GM12878 (cell line): Measurements from ENCODE around the gene SLC15A1. TPM values are rescaled to one million over a fixed set of nuclear protein-coding genes. Genes with fewer than 3 reads are reported as not detected.

ENCODE experiments used
- ATAC-seq: fragments of 200-7000 bp; cut with Tn5 transposase; 3 replicates; pipeline ENCODE4 v1.9.1; 2020; ENCODE audit warnings: mild to moderate bottlenecking, moderate library complexity
- BruUV-seq: library from RNA; stranded (reverse); fragments of 400-500 nt; replicated peaks from 2 replicates; lab custom pipeline; 2021; lab: Mats Ljungman, UMichigan
- CTCF ChIA-PET: fragments of 300-600 bp; sonication (Branson Sonifier 250); formaldehyde crosslinking; extraction: SDS; loops from one replicate; lab custom pipeline; 2021; ENCODE audit warnings: inconsistent platforms; lab: Yijun Ruan, JAX
- POLR2A ChIA-PET: fragments of 350-600 bp; formaldehyde crosslinking; extraction: SDS; loops from one replicate; lab custom pipeline; 2021; ENCODE audit warnings: inconsistent platforms; lab: Charles Lee
- RAD21 ChIA-PET: fragments of 300-600 bp; sonication (Branson Sonifier 250); formaldehyde crosslinking; loops from one replicate; lab custom pipeline; 2023; ENCODE audit warnings: antibody characterized with exemption; ENCODE audit not compliant: unreplicated experiment; lab: Charles Lee
- SMC1A ChIA-PET: fragments of 300-600 bp; sonication (Branson Sonifier 250); formaldehyde crosslinking; loops from one replicate; lab custom pipeline; 2023; ENCODE audit not compliant: unreplicated experiment, uncharacterized antibody; lab: Charles Lee
- DNase-seq: peaks from one replicate; pipeline ENCODE4 v3.0.0-alpha.2; 2011; ENCODE audit warnings: low read depth, low spot score
- FAIRE-seq: peaks from 3 replicates; lab custom pipeline; 2011; peaks lifted over from hg19 to GRCh38; lab: Jason Lieb, UNC
- H2AFZ ChIP-seq: 2 replicates; pipeline ENCODE4 v1.6.0; 2011; ENCODE audit warnings: low read depth, low read length, control low read depth; ENCODE audit not compliant: control insufficient read depth
- H3K27ac ChIP-seq: 2 replicates; pipeline ENCODE4 v1.5.1; 2011; ENCODE audit warnings: control low read depth; ENCODE audit not compliant: control insufficient read depth, insufficient read depth
- H3K27me3 ChIP-seq, 2 experiments: replicated peaks in 1 of 2; 2 replicates each; pipeline versions ENCODE4 v1.6.0 to v1.6.1; 2011; ENCODE audit warnings: low read length in 1 of 2; ENCODE audit not compliant: control insufficient read depth in 2 of 2, insufficient read depth in 2 of 2
- H3K36me3 ChIP-seq, 2 experiments: 2 replicates each; pipeline ENCODE4 v1.5.1; 2011; ENCODE audit warnings: low read length in 1 of 2; ENCODE audit not compliant: control insufficient read depth in 2 of 2, insufficient read depth in 2 of 2
- H3K4me1 ChIP-seq: 2 replicates; pipeline ENCODE4 v1.6.1; 2011; ENCODE audit warnings: mild to moderate bottlenecking, low read length, moderate library complexity, mixed read lengths; ENCODE audit not compliant: control insufficient read depth, insufficient read depth
- H3K4me2 ChIP-seq: 2 replicates; pipeline ENCODE4 v1.6.0; 2011; ENCODE audit warnings: control low read depth; ENCODE audit not compliant: control insufficient read depth, insufficient read depth
- H3K4me3 ChIP-seq: fragments of 200-600 bp; sonication (generic); 2 replicates; pipeline ENCODE4 v1.5.1; 2016
- H3K79me2 ChIP-seq: 2 replicates; pipeline ENCODE4 v1.6.0; 2011; ENCODE audit warnings: low read length; ENCODE audit not compliant: control insufficient read depth, insufficient read depth
- H3K9ac ChIP-seq: 2 replicates; pipeline ENCODE4 v1.8.0; 2011; ENCODE audit warnings: low read length, control low read depth, mixed read lengths; ENCODE audit not compliant: control insufficient read depth, insufficient read depth
- H3K9me3 ChIP-seq: replicated peaks from 3 replicates; pipeline ENCODE4 v1.5.1; 2011; ENCODE audit warnings: mild to moderate bottlenecking, low read length; ENCODE audit not compliant: control insufficient read depth, insufficient read depth
- H4K20me1 ChIP-seq: 2 replicates; pipeline ENCODE4 v1.6.0; 2011; ENCODE audit not compliant: control insufficient read depth, insufficient read depth
- BMI1 ChIP-seq: fragments of 450-650 bp; IDR thresholded peaks from 2 replicates; pipeline ENCODE4 v1.6.1; 2016; ENCODE audit warnings: mild to moderate bottlenecking, moderate library complexity, borderline replicate concordance
- CBFB ChIP-seq: IDR thresholded peaks from 2 replicates; pipeline ENCODE4 v1.6.1; 2016; ENCODE audit warnings: antibody characterized with exemption, low read depth
- CEBPB ChIP-seq, 2 experiments: fragments of 150-350 bp in 1 of 2; IDR thresholded peaks; 2 replicates each; pipeline ENCODE4 v1.6.1; 2012 to 2014; ENCODE audit warnings: low read depth in 2 of 2, low read length in 2 of 2, borderline replicate concordance in 1 of 2, inconsistent platforms in 1 of 2
- CREB1 ChIP-seq: IDR thresholded peaks from 2 replicates; pipeline ENCODE4 v1.6.1; 2012; ENCODE audit warnings: low read depth, mild to moderate bottlenecking, inconsistent platforms
- DPF2 ChIP-seq: fragments of 450-650 bp; IDR thresholded peaks from 2 replicates; pipeline ENCODE4 v1.6.1; 2017; ENCODE audit warnings: mild to moderate bottlenecking
- EGR1 ChIP-seq, 2 experiments: IDR thresholded peaks; 1 replicate in 1 of 2; 2 replicates in 1 of 2; pipeline ENCODE4 v1.6.1; 2011 to 2012; ENCODE audit warnings: low read depth in 2 of 2, low read length in 2 of 2, borderline replicate concordance in 1 of 2, mild to moderate bottlenecking in 1 of 2, moderate library complexity in 1 of 2
- ESRRA ChIP-seq: IDR thresholded peaks from 2 replicates; pipeline ENCODE4 v1.6.1; 2012; ENCODE audit warnings: mild to moderate bottlenecking, low read length, improper control_type of control experiment
- ETV6 ChIP-seq, 2 experiments: fragments of 450-650 bp in 1 of 2; IDR thresholded peaks in 1 of 2; conservative IDR thresholded peaks in 1 of 2; 2 replicates each; pipeline ENCODE4 v1.6.1; 2014; ENCODE audit warnings: antibody characterized with exemption in 1 of 2, borderline replicate concordance in 1 of 2, low read depth in 1 of 2, mild to moderate bottlenecking in 1 of 2, moderate library complexity in 1 of 2
- FOXK2 ChIP-seq: fragments of 450-650 bp; IDR thresholded peaks from 2 replicates; pipeline ENCODE4 v1.6.1; 2017; ENCODE audit warnings: mild to moderate bottlenecking, moderate library complexity
- PML ChIP-seq: IDR thresholded peaks from 2 replicates; pipeline ENCODE4 v1.6.1; 2012; ENCODE audit warnings: low read length, inconsistent platforms
- TCF7 ChIP-seq: IDR thresholded peaks from 2 replicates; pipeline ENCODE4 v1.6.1; 2014; ENCODE audit warnings: antibody characterized with exemption, borderline replicate concordance
- ZNF274 ChIP-seq: IDR thresholded peaks from one replicate; pipeline ENCODE4 v1.8.0; 2011; ENCODE audit not compliant: insufficient read length, insufficient read depth
- WGBS: methylation state at CpG from one replicate; pipeline ENCODE4 v1.1.6; 2016; ENCODE audit warnings: low lambda C conversion rate; ENCODE audit not compliant: insufficient replicate concordance, insufficient coverage; ENCODE audit errors: missing lambda C conversion rate; 5-methylcytosine and 5-hydroxymethylcytosine counted together
- in situ Hi-C: fragments of 300-500 bp; cut with MboI; formaldehyde crosslinking; loops from 9 replicates; pipeline ENCODE4 v1.14.3; 2018; ENCODE audit warnings: mixed read lengths
- intact Hi-C: fragments of 100-400 bp; cut with micrococcal nuclease; formaldehyde crosslinking; loops from one replicate; pipeline ENCODE4 v1.14.2; 2022; ENCODE audit not compliant: unreplicated experiment
- polyA plus RNA-seq, 11 experiments: library from polyadenylated mRNA; depleted of rRNA in 4 of 11; unstranded in 6 of 11; stranded (reverse) in 5 of 11; fragments of >200 nt; fragmentation: Nextera tagmentation in 4 of 11; fragmentation: Illumina TruSeq in 1 of 11; extraction: Ambion mirVana in 4 of 11; extraction: Trizol in 1 of 11; gene quantifications; 1 replicate in 1 of 11; 2 replicates in 10 of 11; pipeline versions ENCODE4 v1.2.1 to v1.2.3, GENCODE V29; 2011 to 2016; ENCODE audit warnings: inconsistent platforms in 2 of 11, missing spikeins in 2 of 11, low read depth in 1 of 11
- total RNA-seq, 4 experiments: library from RNA; depleted of rRNA in 3 of 4; stranded (reverse); fragments of >200 nt in 3 of 4; fragmentation: Illumina TruSeq in 1 of 4; extraction: Trizol in 1 of 4; gene quantifications; 2 replicates each; pipeline versions ENCODE4 v1.2.1 to v1.2.3, GENCODE V29; 2013 to 2021
- TF ChIP-seq, protein P1 (sequence below): IDR thresholded peaks from 2 replicates; pipeline ENCODE4 v1.6.1; 2012; ENCODE audit warnings: mild to moderate bottlenecking, low read depth, low read length

Gene SLC15A1
- total and polyA plus RNA-seq, 10 of the 15 experiments (the other 5 are each of a cell fraction or from before 2014, with no cell fraction given), result not detected

DNA sequence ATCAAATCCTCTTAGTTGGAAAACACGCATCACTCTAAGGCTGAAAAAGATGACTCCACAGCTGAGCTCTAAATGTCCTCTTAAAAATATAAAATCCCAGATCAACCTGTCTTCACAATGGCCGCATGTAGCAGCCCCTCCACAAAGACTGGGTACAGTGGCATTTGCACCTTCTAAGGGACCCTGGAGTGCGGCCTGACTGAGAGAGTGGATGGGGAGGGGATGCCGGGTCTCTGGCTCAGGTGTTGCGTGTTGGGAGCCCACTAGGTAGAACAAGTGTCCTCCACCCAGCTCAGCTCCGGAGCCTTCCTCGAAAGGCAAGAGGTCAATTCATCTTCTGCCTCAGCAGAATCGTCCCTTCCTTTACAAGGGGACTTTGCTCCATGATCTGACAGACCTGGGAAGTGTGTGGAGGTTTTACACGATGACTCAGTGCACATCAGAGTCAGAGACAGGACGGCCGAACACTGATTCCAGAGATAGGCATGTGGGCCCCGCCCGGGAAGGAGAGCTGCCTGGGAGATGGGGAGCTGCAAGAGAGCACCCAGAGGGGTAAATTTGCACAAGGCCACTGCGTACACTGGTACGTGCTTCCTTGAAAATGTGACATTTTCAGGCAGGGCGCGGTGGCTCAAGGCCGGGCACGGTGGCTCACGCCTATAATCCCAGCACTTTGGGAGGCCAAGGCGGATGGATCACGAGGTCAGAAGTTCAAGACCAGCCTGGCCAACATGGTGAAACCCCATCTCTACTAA lies 23.5 kb upstream of the SLC15A1 start:
- H3K27ac ChIP-seq, result no peak overlapping the region
- no peaks in the 10 kb centered on the region for H3K79me2 ChIP-seq
- ChIA-PET RAD21 (no interaction called here), POLR2A (no interaction called here), SMC1A (no interaction called here), CTCF (no interaction called here)
- no peaks in the 10 kb centered on the region for H3K4me1 ChIP-seq
- no peak overlapping the region for H3K9ac ChIP-seq
- H4K20me1 ChIP-seq, result no peaks in the 10 kb centered on the region
- in situ Hi-C loops, result no loop called here
- no peaks in the 10 kb centered on the region for H3K9me3 ChIP-seq
- BruUV-seq, result no TSS peak
- DNase-seq, result no peak
- H3K36me3 ChIP-seq, result no peaks in the 10 kb centered on the region
- H2AFZ ChIP-seq, result no peak overlapping the region
- no peak overlapping the region for H3K4me2 ChIP-seq
- no peak overlapping the region for H3K4me3 ChIP-seq
- intact Hi-C loops, result no loop called here
- TF ChIP-seq PML (no peak), CBFB (no peak), CEBPB (IDR thresholded peaks at IDR 0.05; ENCODE audit: borderline replicate concordance in 1 of 2, low read depth in 2 of 2, low read length in 2 of 2) (no peak), ESRRA (no peak), BMI1 (no peak), FOXK2 (no peak), TCF7 (no peak), DPF2 (no peak), ETV6 (conservative IDR thresholded peaks at IDR 0.05 in 1 of 2, IDR thresholded peaks at IDR 0.05 in 1 of 2; ENCODE audit: borderline replicate concordance in 1 of 2, low read depth in 1 of 2) (no peak), CREB1 (no peak), EGR1 (IDR thresholded peaks at IDR 0.05; ENCODE audit: borderline replicate concordance in 1 of 2, low read depth in 2 of 2, low read length in 2 of 2) (no peak), ZNF274 (no peak)
- TF ChIP-seq, protein P1, sequence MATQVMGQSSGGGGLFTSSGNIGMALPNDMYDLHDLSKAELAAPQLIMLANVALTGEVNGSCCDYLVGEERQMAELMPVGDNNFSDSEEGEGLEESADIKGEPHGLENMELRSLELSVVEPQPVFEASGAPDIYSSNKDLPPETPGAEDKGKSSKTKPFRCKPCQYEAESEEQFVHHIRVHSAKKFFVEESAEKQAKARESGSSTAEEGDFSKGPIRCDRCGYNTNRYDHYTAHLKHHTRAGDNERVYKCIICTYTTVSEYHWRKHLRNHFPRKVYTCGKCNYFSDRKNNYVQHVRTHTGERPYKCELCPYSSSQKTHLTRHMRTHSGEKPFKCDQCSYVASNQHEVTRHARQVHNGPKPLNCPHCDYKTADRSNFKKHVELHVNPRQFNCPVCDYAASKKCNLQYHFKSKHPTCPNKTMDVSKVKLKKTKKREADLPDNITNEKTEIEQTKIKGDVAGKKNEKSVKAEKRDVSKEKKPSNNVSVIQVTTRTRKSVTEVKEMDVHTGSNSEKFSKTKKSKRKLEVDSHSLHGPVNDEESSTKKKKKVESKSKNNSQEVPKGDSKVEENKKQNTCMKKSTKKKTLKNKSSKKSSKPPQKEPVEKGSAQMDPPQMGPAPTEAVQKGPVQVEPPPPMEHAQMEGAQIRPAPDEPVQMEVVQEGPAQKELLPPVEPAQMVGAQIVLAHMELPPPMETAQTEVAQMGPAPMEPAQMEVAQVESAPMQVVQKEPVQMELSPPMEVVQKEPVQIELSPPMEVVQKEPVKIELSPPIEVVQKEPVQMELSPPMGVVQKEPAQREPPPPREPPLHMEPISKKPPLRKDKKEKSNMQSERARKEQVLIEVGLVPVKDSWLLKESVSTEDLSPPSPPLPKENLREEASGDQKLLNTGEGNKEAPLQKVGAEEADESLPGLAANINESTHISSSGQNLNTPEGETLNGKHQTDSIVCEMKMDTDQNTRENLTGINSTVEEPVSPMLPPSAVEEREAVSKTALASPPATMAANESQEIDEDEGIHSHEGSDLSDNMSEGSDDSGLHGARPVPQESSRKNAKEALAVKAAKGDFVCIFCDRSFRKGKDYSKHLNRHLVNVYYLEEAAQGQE, result no peak
- 47% methylated on average over 22 of the region's 22 CpGs for WGBS
- no peak for FAIRE-seq
- no peak for ATAC-seq
- no peaks in the 10 kb centered on the region for H3K27me3 ChIP-seq
